ENCODE data around the gene CSNK2B. TPM values are rescaled to one million over a fixed set of nuclear protein-coding genes. Genes with fewer than 3 reads are reported as not detected.

Gene CSNK2B
- total RNA-seq, 1 experiment from 2014 or later: 219 TPM

DNA sequence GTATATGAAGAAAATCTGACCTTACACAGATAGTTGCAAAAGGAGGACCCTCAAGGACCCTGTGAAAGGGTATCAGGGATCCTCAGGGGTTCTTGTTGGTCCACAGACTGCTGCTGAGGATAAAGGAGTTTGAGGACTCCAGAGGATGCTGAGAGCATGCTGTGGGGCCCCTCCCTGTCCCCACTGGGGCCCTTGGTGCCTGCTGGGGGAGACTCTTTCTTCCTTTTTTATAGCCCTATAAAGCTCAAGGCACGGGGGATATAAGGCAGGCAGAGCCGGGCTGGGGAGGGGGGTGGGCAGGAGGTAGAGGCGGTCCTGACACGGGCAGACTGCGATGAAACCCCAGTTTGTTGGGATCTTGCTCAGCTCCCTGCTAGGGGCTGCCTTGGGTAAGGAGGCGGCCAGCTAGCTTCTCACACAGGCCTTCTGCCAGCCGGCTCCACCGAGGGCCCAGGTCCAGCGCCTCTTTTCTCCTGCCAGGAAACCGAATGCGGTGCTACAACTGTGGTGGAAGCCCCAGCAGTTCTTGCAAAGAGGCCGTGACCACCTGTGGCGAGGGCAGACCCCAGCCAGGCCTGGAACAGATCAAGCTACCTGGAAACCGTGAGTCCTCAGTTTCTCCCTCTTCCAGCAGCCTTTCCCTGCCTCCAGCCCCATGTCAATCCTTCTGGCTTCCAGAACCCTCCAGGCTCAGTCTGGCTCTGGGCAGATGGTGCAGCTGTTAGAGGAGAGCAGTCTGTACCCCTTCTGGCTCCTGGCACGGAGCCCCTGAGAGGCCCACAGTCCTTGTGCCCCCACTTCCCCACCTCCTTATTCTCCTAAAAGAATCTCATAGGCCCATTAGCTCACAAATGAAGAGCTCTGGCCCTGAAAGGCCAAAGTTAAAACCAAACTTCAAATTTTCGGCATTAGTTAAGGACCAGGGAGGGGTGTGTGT, 49.4 kb downstream of the CSNK2B start, which contains the start of gene LY6G6D:
Gene LY6G6D (plus strand): TSS at position 327 of the 937 bp plus-strand sequence. CDS start 8 bp downstream, at position 335.
- no TSS peak for BruUV-seq (replicated peaks)
- Histone ChIP-seq H3K4me3 (ENCODE audit: low read depth in 2 of 2, low read length in 2 of 2) (no peak within 1 kb of the TSS), H3K9me3 (ENCODE audit: control insufficient read depth, insufficient read depth, low read depth, low read length) (no peaks in the 10 kb centered on the region), H3K4me1 (ENCODE audit: control insufficient read depth, insufficient read depth, low read length) (no peaks in the 10 kb centered on the region; the same call in 1 of the 2 replicates), H3K36me3 (ENCODE audit: control insufficient read depth, insufficient read depth, low read length) (no peaks in the 10 kb centered on the region), H3K27ac (ENCODE audit: low read length) (no peak within 1 kb of the TSS), H3K27me3 (ENCODE audit: control insufficient read depth, insufficient read depth, low read length) (no peaks in the 10 kb centered on the region)
- POLR2A ChIA-PET: no interaction called here
- 0 out of 2 replicates have a peak, but pooled peaks have one; percentile 6 for ATAC-seq
- intact Hi-C loops (cut with micrococcal nuclease; ENCODE audit: unreplicated experiment): no loop called here
- no peak for TF ChIP-seq CTCF (IDR thresholded peaks at IDR 0.05)
- TF ChIP-seq SIN3A (IDR thresholded peaks at IDR 0.05; ENCODE audit: borderline replicate concordance, insufficient read depth, low read depth, low read length): no peak
- TF ChIP-seq, protein P1, sequence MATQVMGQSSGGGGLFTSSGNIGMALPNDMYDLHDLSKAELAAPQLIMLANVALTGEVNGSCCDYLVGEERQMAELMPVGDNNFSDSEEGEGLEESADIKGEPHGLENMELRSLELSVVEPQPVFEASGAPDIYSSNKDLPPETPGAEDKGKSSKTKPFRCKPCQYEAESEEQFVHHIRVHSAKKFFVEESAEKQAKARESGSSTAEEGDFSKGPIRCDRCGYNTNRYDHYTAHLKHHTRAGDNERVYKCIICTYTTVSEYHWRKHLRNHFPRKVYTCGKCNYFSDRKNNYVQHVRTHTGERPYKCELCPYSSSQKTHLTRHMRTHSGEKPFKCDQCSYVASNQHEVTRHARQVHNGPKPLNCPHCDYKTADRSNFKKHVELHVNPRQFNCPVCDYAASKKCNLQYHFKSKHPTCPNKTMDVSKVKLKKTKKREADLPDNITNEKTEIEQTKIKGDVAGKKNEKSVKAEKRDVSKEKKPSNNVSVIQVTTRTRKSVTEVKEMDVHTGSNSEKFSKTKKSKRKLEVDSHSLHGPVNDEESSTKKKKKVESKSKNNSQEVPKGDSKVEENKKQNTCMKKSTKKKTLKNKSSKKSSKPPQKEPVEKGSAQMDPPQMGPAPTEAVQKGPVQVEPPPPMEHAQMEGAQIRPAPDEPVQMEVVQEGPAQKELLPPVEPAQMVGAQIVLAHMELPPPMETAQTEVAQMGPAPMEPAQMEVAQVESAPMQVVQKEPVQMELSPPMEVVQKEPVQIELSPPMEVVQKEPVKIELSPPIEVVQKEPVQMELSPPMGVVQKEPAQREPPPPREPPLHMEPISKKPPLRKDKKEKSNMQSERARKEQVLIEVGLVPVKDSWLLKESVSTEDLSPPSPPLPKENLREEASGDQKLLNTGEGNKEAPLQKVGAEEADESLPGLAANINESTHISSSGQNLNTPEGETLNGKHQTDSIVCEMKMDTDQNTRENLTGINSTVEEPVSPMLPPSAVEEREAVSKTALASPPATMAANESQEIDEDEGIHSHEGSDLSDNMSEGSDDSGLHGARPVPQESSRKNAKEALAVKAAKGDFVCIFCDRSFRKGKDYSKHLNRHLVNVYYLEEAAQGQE (IDR thresholded peaks at IDR 0.05; ENCODE audit: insufficient read depth in 1 of 2, low read depth in 2 of 2, low read length in 1 of 2): no peak
- no peak for TF ChIP-seq POLR2AphosphoS5 (IDR thresholded peaks at IDR 0.05; ENCODE audit: low read depth, low read length)
- no peak for TF ChIP-seq TCF7L2 (IDR thresholded peaks at IDR 0.05; ENCODE audit: low read depth, low read length)
- DNase-seq (ENCODE audit: low read depth, low spot score): no peak
- in situ Hi-C loops (cut with HindIII; ENCODE audit: low pct_unique_long_range_greater_than_20kb, low sequenced_read_pairs): no loop called here
- CTCF ChIA-PET: interaction anchor here (0.6 kb wide), 1 partner anchor 122 kb away, joined by 4 read pairs; no protein-coding TSS in a partner anchor

DNA sequence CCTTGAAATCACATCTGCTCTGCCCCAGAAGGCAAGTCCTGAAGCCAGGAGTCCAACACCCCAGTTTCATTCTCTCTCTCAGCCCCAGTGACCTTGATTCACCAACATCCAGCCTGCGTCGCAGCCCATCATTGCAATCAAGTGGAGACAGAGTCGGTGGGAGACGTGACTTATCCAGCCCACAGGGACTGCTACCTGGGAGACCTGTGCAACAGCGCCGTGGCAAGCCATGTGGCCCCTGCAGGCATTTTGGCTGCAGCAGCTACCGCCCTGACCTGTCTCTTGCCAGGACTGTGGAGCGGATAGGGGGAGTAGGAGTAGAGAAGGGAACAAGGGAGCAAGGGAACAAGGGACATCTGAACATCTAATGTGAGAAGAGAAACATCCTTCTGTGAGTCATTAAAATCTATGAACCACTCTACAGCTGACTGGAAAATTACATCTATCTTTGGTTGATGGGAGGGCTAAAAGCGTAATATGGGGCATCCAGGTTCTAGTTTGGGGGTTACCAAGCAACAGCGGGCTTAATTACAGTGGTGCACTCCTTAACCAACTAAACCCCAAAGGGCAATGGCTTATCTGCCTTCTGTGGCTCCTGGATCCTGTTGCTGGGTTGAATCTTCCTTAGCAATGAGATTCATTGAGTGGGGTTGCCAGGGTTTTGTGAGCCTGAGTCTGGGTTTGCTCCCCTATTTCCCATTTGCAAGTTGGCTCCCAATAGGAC, 51.8 kb downstream of the CSNK2B start:
- Histone ChIP-seq H3K27me3 (ENCODE audit: control insufficient read depth, insufficient read depth, low read length) (no peaks in the 10 kb centered on the region), H3K4me3 (ENCODE audit: low read depth in 2 of 2, low read length in 2 of 2) (no peak overlapping the region), H3K27ac (ENCODE audit: low read length) (no peak overlapping the region), H3K36me3 (ENCODE audit: control insufficient read depth, insufficient read depth, low read length) (no peaks in the 10 kb centered on the region), H3K9me3 (ENCODE audit: control insufficient read depth, insufficient read depth, low read depth, low read length) (no peaks in the 10 kb centered on the region), H3K4me1 (ENCODE audit: control insufficient read depth, insufficient read depth, low read length) (no peaks in the 10 kb centered on the region)
- CTCF ChIA-PET: no interaction called here
- ATAC-seq: no peak
- TF ChIP-seq, protein P1 (IDR thresholded peaks at IDR 0.05; ENCODE audit: insufficient read depth in 1 of 2, low read depth in 2 of 2, low read length in 1 of 2): no peak
- TF ChIP-seq SIN3A (IDR thresholded peaks at IDR 0.05; ENCODE audit: borderline replicate concordance, insufficient read depth, low read depth, low read length) (no peak), POLR2AphosphoS5 (IDR thresholded peaks at IDR 0.05; ENCODE audit: low read depth, low read length) (no peak), TCF7L2 (IDR thresholded peaks at IDR 0.05; ENCODE audit: low read depth, low read length) (no peak), CTCF (IDR thresholded peaks at IDR 0.05) (no peak)
- intact Hi-C loops (cut with micrococcal nuclease; ENCODE audit: unreplicated experiment): no loop called here
- in situ Hi-C loops (cut with HindIII; ENCODE audit: low pct_unique_long_range_greater_than_20kb, low sequenced_read_pairs): no loop called here
- no TSS peak for BruUV-seq (replicated peaks)
- POLR2A ChIA-PET: no interaction called here
- no peak for DNase-seq (ENCODE audit: low read depth, low spot score)

Measured in Panc1 (cell line).